ENCODE measurements around the gene NCOA1.

The NCOA1 gene

GRCh38 chr2:24704692-24705091, 213.6 kb downstream of the NCOA1 start:
- H3K27me3 ChIP-seq (ENCODE audit: control insufficient read depth, insufficient read depth, low read length) = no peaks in the 10 kb centered on the region
- H3K36me3 ChIP-seq (ENCODE audit: control insufficient read depth, insufficient read depth, low read length) = no peaks in the 10 kb centered on the region

DNA sequence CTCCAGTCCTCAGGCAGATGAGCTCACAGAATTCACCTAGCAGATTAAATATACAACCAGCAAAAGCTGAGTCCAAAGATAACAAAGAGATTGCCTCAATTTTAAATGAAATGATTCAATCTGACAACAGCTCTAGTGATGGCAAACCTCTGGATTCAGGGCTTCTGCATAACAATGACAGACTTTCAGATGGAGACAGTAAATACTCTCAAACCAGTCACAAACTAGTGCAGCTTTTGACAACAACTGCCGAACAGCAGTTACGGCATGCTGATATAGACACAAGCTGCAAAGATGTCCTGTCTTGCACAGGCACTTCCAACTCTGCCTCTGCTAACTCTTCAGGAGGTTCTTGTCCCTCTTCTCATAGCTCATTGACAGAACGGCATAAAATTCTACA, 216.1 kb downstream of the NCOA1 start:
- H3K27me3 ChIP-seq (ENCODE audit: control insufficient read depth, insufficient read depth, low read length) = no peaks in the 10 kb centered on the region
- no peaks in the 10 kb centered on the region for H3K36me3 ChIP-seq (ENCODE audit: control insufficient read depth, insufficient read depth, low read length)
- H3K9me3 ChIP-seq (ENCODE audit: control insufficient read depth, low read length) = no peaks in the 10 kb centered on the region
- no peaks in the 10 kb centered on the region for H3K4me1 ChIP-seq (ENCODE audit: control insufficient read depth, insufficient read depth, low read length)
- H3K4me3 ChIP-seq (ENCODE audit: low read length) = no peak overlapping the region
- no peak overlapping the region for H3K9ac ChIP-seq (ENCODE audit: low read length)

More at GRCh38 chr2:24704692-24705091, 213.6 kb downstream of the NCOA1 start:
- Histone ChIP-seq H3K9me3 (ENCODE audit: control insufficient read depth, low read length) (no peaks in the 10 kb centered on the region), H3K4me3 (ENCODE audit: low read length) (no peak overlapping the region), H3K9ac (ENCODE audit: low read length) (no peak overlapping the region), H3K4me1 (ENCODE audit: control insufficient read depth, insufficient read depth, low read length) (peaks cover 5% of the 10 kb centered on the region)

DNA sequence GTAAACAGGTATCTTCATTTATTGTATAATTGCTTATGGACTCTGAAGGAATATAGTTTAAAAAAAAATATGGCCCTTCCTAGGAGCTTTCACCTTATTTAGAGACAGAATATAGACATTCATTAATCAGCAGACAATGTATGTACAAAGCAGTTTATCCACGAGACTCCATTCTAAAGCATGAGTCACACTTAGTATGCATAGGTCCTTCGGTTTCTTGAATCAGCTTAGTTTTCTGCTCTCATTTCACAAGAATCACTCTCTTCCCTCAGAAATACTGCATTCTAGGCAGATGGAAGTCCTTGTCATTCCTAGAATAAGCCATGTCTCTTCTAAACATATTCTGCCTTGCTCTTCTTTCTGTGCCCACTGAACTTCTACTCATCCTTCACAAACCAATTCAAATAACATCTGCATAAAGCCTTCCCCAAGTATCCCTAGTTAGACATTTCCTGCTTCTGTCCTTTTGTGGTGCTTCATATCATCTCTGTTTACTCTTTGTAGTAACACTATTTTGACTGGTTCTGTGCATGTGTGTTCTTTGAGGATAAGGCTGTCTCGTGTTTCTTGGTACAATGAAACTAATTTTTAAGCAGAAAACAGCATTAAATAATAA, 217.6 kb downstream of the NCOA1 start:
- Histone ChIP-seq H3K36me3 (ENCODE audit: control insufficient read depth, insufficient read depth, low read length) (no peaks in the 10 kb centered on the region), H3K9ac (ENCODE audit: low read length) (no peak overlapping the region), H3K4me3 (ENCODE audit: low read length) (no peak overlapping the region), H3K9me3 (ENCODE audit: control insufficient read depth, low read length) (no peaks in the 10 kb centered on the region), H3K27me3 (ENCODE audit: control insufficient read depth, insufficient read depth, low read length) (no peaks in the 10 kb centered on the region), H3K4me1 (ENCODE audit: control insufficient read depth, insufficient read depth, low read length) (no peaks in the 10 kb centered on the region)

DNA sequence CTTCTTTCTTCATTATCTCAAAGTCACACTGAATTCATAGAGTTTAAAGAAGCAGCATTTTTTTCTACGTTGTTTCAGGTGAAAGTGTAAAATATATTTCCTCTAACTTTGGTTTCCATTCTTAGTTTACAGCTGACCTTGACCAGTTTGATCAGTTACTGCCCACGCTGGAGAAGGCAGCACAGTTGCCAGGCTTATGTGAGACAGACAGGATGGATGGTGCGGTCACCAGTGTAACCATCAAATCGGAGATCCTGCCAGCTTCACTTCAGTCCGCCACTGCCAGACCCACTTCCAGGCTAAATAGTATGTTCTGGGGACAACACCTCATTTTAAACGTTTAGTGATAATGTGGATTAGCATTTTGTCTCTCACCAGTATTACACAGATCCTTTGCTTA, 219.8 kb downstream of the NCOA1 start:
- no peak overlapping the region for H3K4me3 ChIP-seq (ENCODE audit: low read length)
- no peaks in the 10 kb centered on the region for H3K9me3 ChIP-seq (ENCODE audit: control insufficient read depth, low read length)
- H3K27me3 ChIP-seq (ENCODE audit: control insufficient read depth, insufficient read depth, low read length) = no peaks in the 10 kb centered on the region
- no peaks in the 10 kb centered on the region for H3K4me1 ChIP-seq (ENCODE audit: control insufficient read depth, insufficient read depth, low read length)
- no peak overlapping the region for H3K9ac ChIP-seq (ENCODE audit: low read length)
- no peaks in the 10 kb centered on the region for H3K36me3 ChIP-seq (ENCODE audit: control insufficient read depth, insufficient read depth, low read length)

DNA sequence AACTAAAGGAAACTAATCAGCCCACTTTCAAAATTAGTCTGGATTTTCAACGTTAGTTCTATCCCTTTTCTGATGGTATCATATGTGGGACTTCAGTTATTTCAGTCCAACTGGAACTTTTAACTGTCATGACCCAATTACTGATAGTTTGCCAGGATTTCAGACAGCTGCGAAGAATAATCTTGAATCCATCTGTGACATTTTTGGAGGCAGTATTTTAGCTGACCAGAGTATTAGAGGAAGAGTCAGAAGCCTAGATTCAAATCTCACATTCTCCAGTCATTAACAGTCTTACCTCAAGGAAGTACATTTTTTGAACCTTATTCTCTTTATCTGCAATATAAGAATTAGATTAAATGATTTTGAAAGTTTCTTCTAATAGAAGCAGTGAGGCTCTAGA, 220.8 kb downstream of the NCOA1 start:
- Histone ChIP-seq H3K36me3 (ENCODE audit: control insufficient read depth, insufficient read depth, low read length) (no peaks in the 10 kb centered on the region), H3K27me3 (ENCODE audit: control insufficient read depth, insufficient read depth, low read length) (no peaks in the 10 kb centered on the region), H3K9ac (ENCODE audit: low read length) (no peak overlapping the region), H3K4me1 (ENCODE audit: control insufficient read depth, insufficient read depth, low read length) (no peaks in the 10 kb centered on the region), H3K9me3 (ENCODE audit: control insufficient read depth, low read length) (no peaks in the 10 kb centered on the region), H3K4me3 (ENCODE audit: low read length) (no peak overlapping the region)

GRCh38 chr2:24712296-24712695, 221.2 kb downstream of the NCOA1 start:
- H3K9me3 ChIP-seq (ENCODE audit: control insufficient read depth, low read length) = no peaks in the 10 kb centered on the region
- H3K36me3 ChIP-seq (ENCODE audit: control insufficient read depth, insufficient read depth, low read length) = no peaks in the 10 kb centered on the region
- no peaks in the 10 kb centered on the region for H3K4me1 ChIP-seq (ENCODE audit: control insufficient read depth, insufficient read depth, low read length)
- no peak overlapping the region for H3K4me3 ChIP-seq (ENCODE audit: low read length)
- no peaks in the 10 kb centered on the region for H3K27me3 ChIP-seq (ENCODE audit: control insufficient read depth, insufficient read depth, low read length)
- no peak overlapping the region for H3K9ac ChIP-seq (ENCODE audit: low read length)

GRCh38 chr2:24717263-24717951, 226.4 kb downstream of the NCOA1 start:
- H3K27me3 ChIP-seq (ENCODE audit: control insufficient read depth, insufficient read depth, low read length) = no peaks in the 10 kb centered on the region
- no peaks in the 10 kb centered on the region for H3K9me3 ChIP-seq (ENCODE audit: control insufficient read depth, low read length)
- no peaks in the 10 kb centered on the region for H3K4me1 ChIP-seq (ENCODE audit: control insufficient read depth, insufficient read depth, low read length)
- H3K4me3 ChIP-seq (ENCODE audit: low read length) = no peak overlapping the region
- H3K36me3 ChIP-seq (ENCODE audit: control insufficient read depth, insufficient read depth, low read length) = no peaks in the 10 kb centered on the region
- H3K9ac ChIP-seq (ENCODE audit: low read length) = no peak overlapping the region

DNA sequence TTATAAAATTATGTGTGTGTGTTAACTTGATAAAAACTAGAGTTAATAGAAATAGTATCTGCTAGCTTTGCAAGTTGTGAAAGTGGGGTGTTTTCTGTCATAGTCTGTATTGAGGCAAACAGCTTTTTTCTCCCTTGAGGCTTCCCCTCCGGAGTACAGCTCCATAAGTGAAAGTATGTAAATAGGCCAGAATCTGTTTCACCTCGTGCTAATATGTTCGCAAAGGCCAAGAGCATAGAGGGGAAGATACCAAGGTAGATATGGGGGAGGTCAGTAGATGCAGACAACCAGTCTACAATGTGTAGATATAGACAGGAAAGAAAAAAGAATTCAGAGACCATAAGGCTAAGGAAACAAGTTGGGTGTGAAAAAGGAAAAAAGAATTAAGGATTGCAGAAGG, 229.3 kb downstream of the NCOA1 start:
- H3K9me3 ChIP-seq (ENCODE audit: control insufficient read depth, low read length) = no peaks in the 10 kb centered on the region
- H3K9ac ChIP-seq (ENCODE audit: low read length) = no peak overlapping the region
- H3K36me3 ChIP-seq (ENCODE audit: control insufficient read depth, insufficient read depth, low read length) = no peaks in the 10 kb centered on the region
- no peaks in the 10 kb centered on the region for H3K4me1 ChIP-seq (ENCODE audit: control insufficient read depth, insufficient read depth, low read length)
- H3K27me3 ChIP-seq (ENCODE audit: control insufficient read depth, insufficient read depth, low read length) = no peaks in the 10 kb centered on the region
- H3K4me3 ChIP-seq (ENCODE audit: low read length) = no peak overlapping the region

GRCh38 chr2:24721470-24721869, 230.4 kb downstream of the NCOA1 start:
- Histone ChIP-seq H3K9ac (ENCODE audit: low read length) (no peak overlapping the region), H3K4me3 (ENCODE audit: low read length) (no peak overlapping the region), H3K4me1 (ENCODE audit: control insufficient read depth, insufficient read depth, low read length) (no peaks in the 10 kb centered on the region), H3K36me3 (ENCODE audit: control insufficient read depth, insufficient read depth, low read length) (no peaks in the 10 kb centered on the region), H3K9me3 (ENCODE audit: control insufficient read depth, low read length) (no peaks in the 10 kb centered on the region), H3K27me3 (ENCODE audit: control insufficient read depth, insufficient read depth, low read length) (no peaks in the 10 kb centered on the region)

GRCh38 chr2:24722141-24722790, 231.2 kb downstream of the NCOA1 start:
- Histone ChIP-seq H3K36me3 (ENCODE audit: control insufficient read depth, insufficient read depth, low read length) (no peaks in the 10 kb centered on the region), H3K4me1 (ENCODE audit: control insufficient read depth, insufficient read depth, low read length) (no peaks in the 10 kb centered on the region), H3K27me3 (ENCODE audit: control insufficient read depth, insufficient read depth, low read length) (no peaks in the 10 kb centered on the region), H3K9me3 (ENCODE audit: control insufficient read depth, low read length) (no peaks in the 10 kb centered on the region), H3K9ac (ENCODE audit: low read length) (no peak overlapping the region), H3K4me3 (ENCODE audit: low read length) (no peak overlapping the region)

- Histone ChIP-seq H3K4me3 (ENCODE audit: low read length) (no peak overlapping the region), H3K27me3 (ENCODE audit: control insufficient read depth, insufficient read depth, low read length) (no peaks in the 10 kb centered on the region), H3K4me1 (ENCODE audit: control insufficient read depth, insufficient read depth, low read length) (no peaks in the 10 kb centered on the region), H3K9ac (ENCODE audit: low read length) (no peak overlapping the region), H3K9me3 (ENCODE audit: control insufficient read depth, low read length) (no peaks in the 10 kb centered on the region), H3K36me3 (ENCODE audit: control insufficient read depth, insufficient read depth, low read length) (no peaks in the 10 kb centered on the region)
Observed at GRCh38 chr2:24723191-24723590, 232.1 kb downstream of the NCOA1 start.

GRCh38 chr2:24723665-24724064, 232.6 kb downstream of the NCOA1 start:
- no peaks in the 10 kb centered on the region for H3K9me3 ChIP-seq (ENCODE audit: control insufficient read depth, low read length)
- H3K4me3 ChIP-seq (ENCODE audit: low read length) = no peak overlapping the region
- H3K27me3 ChIP-seq (ENCODE audit: control insufficient read depth, insufficient read depth, low read length) = no peaks in the 10 kb centered on the region
- H3K4me1 ChIP-seq (ENCODE audit: control insufficient read depth, insufficient read depth, low read length) = no peaks in the 10 kb centered on the region
- no peak overlapping the region for H3K9ac ChIP-seq (ENCODE audit: low read length)
- H3K36me3 ChIP-seq (ENCODE audit: control insufficient read depth, insufficient read depth, low read length) = no peaks in the 10 kb centered on the region

Measured in mucosa of stomach (tissue), 1 donor.